C4-2B (cell line): Measurements from ENCODE around the gene AGXT2.

Source experiments
- ZFX ChIP-seq: fragments of 450-650 bp; IDR thresholded peaks from 2 replicates; pipeline ENCODE4 v1.6.1; 2017
- TF ChIP-seq, protein P1 (sequence below): fragments of 450-650 bp; conservative IDR thresholded peaks from 2 replicates; pipeline ENCODE4 v1.5.1; 2017; ENCODE audit warnings: mild to moderate bottlenecking

DNA sequence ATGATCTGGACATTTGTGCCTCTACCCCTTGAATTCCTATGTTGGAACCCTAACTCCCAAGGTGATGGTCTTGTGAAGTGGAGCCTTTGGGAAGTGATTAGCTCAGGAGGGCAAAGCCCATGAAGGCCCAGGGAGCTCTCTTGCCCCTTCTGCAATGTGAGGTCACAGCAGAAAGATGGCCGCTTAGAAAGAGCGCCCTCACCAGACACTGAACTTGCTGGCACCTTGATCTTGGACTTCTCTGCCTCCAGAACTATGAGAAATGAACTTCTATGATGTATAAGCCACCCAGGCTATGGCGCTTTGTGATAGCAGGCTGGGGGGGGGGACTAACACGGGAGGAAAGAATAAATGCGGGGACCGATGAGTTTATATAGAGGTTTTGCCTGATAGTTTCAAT, 45.3 kb downstream of the AGXT2 start:
- TF ChIP-seq, protein P1, sequence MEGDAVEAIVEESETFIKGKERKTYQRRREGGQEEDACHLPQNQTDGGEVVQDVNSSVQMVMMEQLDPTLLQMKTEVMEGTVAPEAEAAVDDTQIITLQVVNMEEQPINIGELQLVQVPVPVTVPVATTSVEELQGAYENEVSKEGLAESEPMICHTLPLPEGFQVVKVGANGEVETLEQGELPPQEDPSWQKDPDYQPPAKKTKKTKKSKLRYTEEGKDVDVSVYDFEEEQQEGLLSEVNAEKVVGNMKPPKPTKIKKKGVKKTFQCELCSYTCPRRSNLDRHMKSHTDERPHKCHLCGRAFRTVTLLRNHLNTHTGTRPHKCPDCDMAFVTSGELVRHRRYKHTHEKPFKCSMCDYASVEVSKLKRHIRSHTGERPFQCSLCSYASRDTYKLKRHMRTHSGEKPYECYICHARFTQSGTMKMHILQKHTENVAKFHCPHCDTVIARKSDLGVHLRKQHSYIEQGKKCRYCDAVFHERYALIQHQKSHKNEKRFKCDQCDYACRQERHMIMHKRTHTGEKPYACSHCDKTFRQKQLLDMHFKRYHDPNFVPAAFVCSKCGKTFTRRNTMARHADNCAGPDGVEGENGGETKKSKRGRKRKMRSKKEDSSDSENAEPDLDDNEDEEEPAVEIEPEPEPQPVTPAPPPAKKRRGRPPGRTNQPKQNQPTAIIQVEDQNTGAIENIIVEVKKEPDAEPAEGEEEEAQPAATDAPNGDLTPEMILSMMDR: no peak
- TF ChIP-seq ZFX: no peak
